Uterus (tissue), 2 donors: Measurements from ENCODE around the gene SORL1.

Experiments used
- CTCF ChIP-seq, 4 experiments: fragments of 200-600 bp in 2 of 4; fragments of 450-650 bp in 2 of 4; sonication (generic) in 2 of 4; IDR thresholded peaks; one replicate each; pipeline ENCODE4 v1.5.1; 2016 to 2019; ENCODE audit warnings: antibody characterized with exemption in 4 of 4, mild to moderate bottlenecking in 2 of 4, moderate library complexity in 1 of 4
- POLR2A ChIP-seq, 2 donors: fragments of 450-650 bp; IDR thresholded peaks; one replicate each; pipeline ENCODE4 v1.6.1; 2016; ENCODE audit warnings: antibody characterized with exemption in 2 of 2, mild to moderate bottlenecking in 1 of 2, moderate library complexity in 1 of 2

- no peak for TF ChIP-seq CTCF (IDR thresholded peaks at IDR 0.05)
- no peak for TF ChIP-seq POLR2A (IDR thresholded peaks at IDR 0.05)
Observed at GRCh38 chr11:121464352-121464946, 12.3 kb downstream of the SORL1 start.
